Epithelial cell of proximal tubule (primary cell): ENCODE results near the gene MYO5B. TPM values are rescaled to one million over a fixed set of nuclear protein-coding genes. Genes with fewer than 3 reads are reported as not detected.

Experiments used
- DNase-seq: peaks from one replicate; pipeline ENCODE4 v3.0.0-alpha.2; 2011; ENCODE audit warnings: low read depth
- H3K4me3 ChIP-seq: 2 replicates; pipeline ENCODE4 v1.5.1; 2011; ENCODE audit warnings: low read depth, mild to moderate bottlenecking, low read length
- total RNA-seq: library from RNA; depleted of rRNA; stranded (reverse); fragments of >200 nt; gene quantifications from 2 replicates; pipeline ENCODE4 v1.2.3, GENCODE V29; 2015
- TF ChIP-seq, protein P1 (sequence below): conservative IDR thresholded peaks from 2 replicates; pipeline ENCODE4 v1.5.1; 2012; ENCODE audit warnings: low read depth, mild to moderate bottlenecking, low read length

The MYO5B gene
- total RNA-seq, 1 donor from 2014 or later, result 48.4 TPM

GRCh38 chr18:49884959-49885358, 310.0 kb downstream of the MYO5B start:
- no peak for DNase-seq
- no peak overlapping the region for H3K4me3 ChIP-seq
- TF ChIP-seq, protein P1, sequence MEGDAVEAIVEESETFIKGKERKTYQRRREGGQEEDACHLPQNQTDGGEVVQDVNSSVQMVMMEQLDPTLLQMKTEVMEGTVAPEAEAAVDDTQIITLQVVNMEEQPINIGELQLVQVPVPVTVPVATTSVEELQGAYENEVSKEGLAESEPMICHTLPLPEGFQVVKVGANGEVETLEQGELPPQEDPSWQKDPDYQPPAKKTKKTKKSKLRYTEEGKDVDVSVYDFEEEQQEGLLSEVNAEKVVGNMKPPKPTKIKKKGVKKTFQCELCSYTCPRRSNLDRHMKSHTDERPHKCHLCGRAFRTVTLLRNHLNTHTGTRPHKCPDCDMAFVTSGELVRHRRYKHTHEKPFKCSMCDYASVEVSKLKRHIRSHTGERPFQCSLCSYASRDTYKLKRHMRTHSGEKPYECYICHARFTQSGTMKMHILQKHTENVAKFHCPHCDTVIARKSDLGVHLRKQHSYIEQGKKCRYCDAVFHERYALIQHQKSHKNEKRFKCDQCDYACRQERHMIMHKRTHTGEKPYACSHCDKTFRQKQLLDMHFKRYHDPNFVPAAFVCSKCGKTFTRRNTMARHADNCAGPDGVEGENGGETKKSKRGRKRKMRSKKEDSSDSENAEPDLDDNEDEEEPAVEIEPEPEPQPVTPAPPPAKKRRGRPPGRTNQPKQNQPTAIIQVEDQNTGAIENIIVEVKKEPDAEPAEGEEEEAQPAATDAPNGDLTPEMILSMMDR, result no peak

- TF ChIP-seq, protein P1, result no peak
- no peak for DNase-seq
- no peak overlapping the region for H3K4me3 ChIP-seq
These were observed 310.5 kb downstream of the MYO5B start for GRCh38 chr18:49884465-49884864.

- no peak overlapping the region for H3K4me3 ChIP-seq
- no peak for DNase-seq
- TF ChIP-seq, protein P1, result no peak
These were observed 314.3 kb downstream of the MYO5B start for GRCh38 chr18:49880661-49881060.

- TF ChIP-seq, protein P1, result no peak
- H3K4me3 ChIP-seq, result no peak overlapping the region
- DNase-seq, result no peak
These were observed 315.7 kb downstream of the MYO5B start for GRCh38 chr18:49879271-49879580.

DNA sequence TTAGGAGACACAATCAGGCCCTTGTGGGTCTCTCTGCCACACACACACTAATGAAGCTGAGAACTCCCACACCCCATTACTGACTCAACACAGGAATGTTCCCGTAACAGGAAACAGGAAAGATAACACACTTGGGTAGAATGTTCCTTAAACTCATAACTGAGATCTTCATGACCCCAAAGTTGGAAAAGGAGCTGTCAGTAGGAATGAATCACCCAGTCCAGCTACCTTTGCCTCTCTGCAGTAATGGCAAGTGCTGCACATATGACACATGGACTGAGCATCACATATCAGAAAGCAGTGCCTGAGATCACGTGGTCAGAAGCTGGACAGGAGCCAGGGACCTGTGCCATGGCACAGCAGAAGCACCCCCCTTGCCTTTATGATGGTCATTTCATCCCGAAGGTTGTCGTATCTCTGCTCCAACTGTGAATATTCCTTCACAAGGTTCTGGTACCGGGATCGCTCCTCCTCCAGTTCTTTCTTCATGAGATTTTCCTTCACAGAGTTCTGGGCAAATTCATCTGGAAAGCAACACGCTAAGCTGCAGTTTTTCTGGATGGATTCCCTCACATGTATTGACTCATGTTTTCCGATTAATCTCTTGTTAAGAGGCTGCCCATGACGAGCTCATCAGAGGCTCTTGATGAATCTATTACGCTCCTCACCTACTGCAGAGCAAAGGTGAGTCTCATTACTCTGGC, 316.2 kb downstream of the MYO5B start:
- no peak overlapping the region for H3K4me3 ChIP-seq
- TF ChIP-seq, protein P1, result no peak
- no peak for DNase-seq

- H3K4me3 ChIP-seq, result no peak overlapping the region
- TF ChIP-seq, protein P1, result no peak
- DNase-seq, result no peak
These were observed 316.9 kb downstream of the MYO5B start for GRCh38 chr18:49878015-49878414.

GRCh38 chr18:49876536-49876935, 318.4 kb downstream of the MYO5B start:
- H3K4me3 ChIP-seq, result no peak overlapping the region
- DNase-seq, result no peak
- TF ChIP-seq, protein P1, result no peak
